SK-N-SH (cell line): ENCODE measurements around the gene DERL2. TPM values are rescaled to one million over a fixed set of nuclear protein-coding genes. Genes with fewer than 3 reads are reported as not detected.

Experiments used
- CTCF ChIA-PET: fragments of 300-600, 350-600 bp; formaldehyde crosslinking; extraction: SDS; loops from one replicate; lab custom pipeline; 2021; lab: Yijun Ruan, JAX
- POLR2A ChIA-PET: fragments of 350-600 bp; sonication (Branson Sonifier 250); formaldehyde crosslinking; extraction: SDS; loops from one replicate; lab custom pipeline; 2020; ENCODE audit warnings: antibody characterized with exemption, inconsistent platforms; lab: Yijun Ruan, JAX
- DNase-seq: peaks from one replicate; pipeline ENCODE4 v3.0.0; 2012
- H2AFZ ChIP-seq: fragments of 200-600 bp; sonication (generic); 2 replicates; pipeline ENCODE4 v1.8.1; 2016; ENCODE audit warnings: antibody characterized with exemption, mild to moderate bottlenecking, low read depth
- H3F3A ChIP-seq: fragments of 200-600 bp; sonication (generic); replicated peaks from 2 replicates; pipeline ENCODE3; 2016; ENCODE audit warnings: antibody characterized with exemption, mild to moderate bottlenecking; ENCODE audit not compliant: insufficient read depth
- H3K27ac ChIP-seq, 2 experiments: fragments of 200-500 bp in 1 of 2; fragments of 200-600 bp in 1 of 2; sonication (Bioruptor generic) in 1 of 2; sonication (generic), shearing (Covaris generic) in 1 of 2; 2 replicates each; pipeline versions ENCODE4 v1.5.1 to v1.6.1; 2014 to 2016; ENCODE audit warnings: low read depth in 2 of 2, inconsistent platforms in 1 of 2, low read length in 1 of 2, mild to moderate bottlenecking in 1 of 2, mixed read lengths in 1 of 2
- H3K27me3 ChIP-seq: fragments of 200-600 bp; sonication (generic), shearing (Covaris generic); 2 replicates; pipeline ENCODE4 v1.6.1; 2016; ENCODE audit warnings: mixed run types; ENCODE audit not compliant: insufficient read depth
- H3K36me3 ChIP-seq, 2 experiments: fragments of 200-500 bp in 1 of 2; fragments of 200-600 bp in 1 of 2; sonication (Bioruptor generic) in 1 of 2; sonication (generic) in 1 of 2; replicated peaks in 1 of 2; 2 replicates each; pipeline versions ENCODE3 to v1.5.1; 2014 to 2016; ENCODE audit warnings: low read length in 1 of 2, mild to moderate bottlenecking in 1 of 2; ENCODE audit not compliant: insufficient read depth in 2 of 2, control insufficient read depth in 1 of 2
- H3K4me1 ChIP-seq, 2 experiments: fragments of 200-500 bp in 1 of 2; fragments of 200-600 bp in 1 of 2; sonication (Bioruptor generic) in 1 of 2; sonication (generic), shearing (Covaris generic) in 1 of 2; 2 replicates each; pipeline versions ENCODE4 v1.5.1 to v1.6.1; 2014 to 2016; ENCODE audit warnings: low read depth in 1 of 2, low read length in 1 of 2, mixed run types in 1 of 2; ENCODE audit not compliant: insufficient read depth in 2 of 2, control insufficient read depth in 1 of 2
- H3K4me2 ChIP-seq: fragments of 200-600 bp; sonication (generic), shearing (Covaris generic); 2 replicates; pipeline ENCODE4 v1.6.1; 2017; ENCODE audit warnings: mixed run types
- H3K4me3 ChIP-seq, 2 experiments: fragments of 200-500 bp in 1 of 2; fragments of 200-600 bp in 1 of 2; sonication (Bioruptor generic) in 1 of 2; sonication (generic), shearing (Covaris generic) in 1 of 2; 2 replicates each; pipeline versions ENCODE4 v1.5.1 to v1.8.1; 2014 to 2016; ENCODE audit warnings: low read depth in 2 of 2, inconsistent platforms in 1 of 2, low read length in 1 of 2, mild to moderate bottlenecking in 1 of 2, mixed read lengths in 1 of 2, moderate library complexity in 1 of 2
- H3K79me2 ChIP-seq: fragments of 200-600 bp; sonication (generic); 2 replicates; pipeline ENCODE4 v1.8.1; 2017; ENCODE audit warnings: mild to moderate bottlenecking; ENCODE audit not compliant: insufficient read depth
- H3K9ac ChIP-seq: fragments of 200-600 bp; sonication (generic); 2 replicates; pipeline ENCODE4 v1.6.1; 2017; ENCODE audit warnings: mixed run types
- H3K9me2 ChIP-seq: fragments of 200-600 bp; sonication (generic); 2 replicates; pipeline ENCODE4 v1.6.1; 2017; ENCODE audit warnings: mixed run types
- H3K9me3 ChIP-seq: fragments of 200-600 bp; sonication (generic); 2 replicates; pipeline ENCODE4 v1.6.1; 2017; ENCODE audit warnings: mixed run types, mild to moderate bottlenecking, moderate library complexity
- H4K20me1 ChIP-seq: fragments of 200-600 bp; sonication (generic); 2 replicates; pipeline ENCODE4 v1.6.1; 2017; ENCODE audit warnings: mild to moderate bottlenecking, mixed run types; ENCODE audit not compliant: insufficient read depth
- CHD2 ChIP-seq: fragments of 150-350 bp; IDR thresholded peaks from 2 replicates; pipeline ENCODE4 v1.6.1; 2018; ENCODE audit warnings: low read length; ENCODE audit not compliant: partially characterized antibody
- ELF1 ChIP-seq: IDR thresholded peaks from 2 replicates; pipeline ENCODE4 v1.4.0; 2012
- EZH2phosphoT487 ChIP-seq: fragments of 200-600 bp; sonication (generic); IDR thresholded peaks from 2 replicates; pipeline ENCODE4 v1.6.1; 2017; ENCODE audit warnings: low read depth, mixed run types, mild to moderate bottlenecking, antibody characterized with exemption, moderate library complexity, borderline replicate concordance
- FOSL2 ChIP-seq: IDR thresholded peaks from 2 replicates; pipeline ENCODE4 v1.4.0; 2012; ENCODE audit warnings: low read depth, mild to moderate bottlenecking, moderate library complexity, borderline replicate concordance
- FOXJ3 ChIP-seq: sonication (generic); formaldehyde crosslinking; IDR thresholded peaks from 2 replicates; pipeline ENCODE4 v1.5.1; 2020; ENCODE audit warnings: mild to moderate bottlenecking, missing genetic modification reagents
- GABPA ChIP-seq: IDR thresholded peaks from 2 replicates; pipeline ENCODE4 v1.4.0; 2012; ENCODE audit warnings: low read depth, mild to moderate bottlenecking
- IRF3 ChIP-seq: fragments of 150-350 bp; IDR thresholded peaks from 2 replicates; pipeline ENCODE4 v1.6.1; 2016; ENCODE audit warnings: mild to moderate bottlenecking, low read depth, low read length
- JUND ChIP-seq: IDR thresholded peaks from 2 replicates; pipeline ENCODE4 v1.4.0; 2012
- MAX ChIP-seq: IDR thresholded peaks from 2 replicates; pipeline ENCODE4 v1.4.0; 2012; ENCODE audit warnings: low read depth
- MEF2A ChIP-seq: IDR thresholded peaks from 2 replicates; pipeline ENCODE4 v1.4.0; 2012; ENCODE audit warnings: low read depth, borderline replicate concordance
- PBX3 ChIP-seq: IDR thresholded peaks from 2 replicates; pipeline ENCODE4; 2012
- POLR2AphosphoS5 ChIP-seq: IDR thresholded peaks from 2 replicates; pipeline ENCODE4 v1.6.1; 2012; ENCODE audit warnings: low read depth, low read length
- RCOR1 ChIP-seq: fragments of 150-350 bp; IDR thresholded peaks from 2 replicates; pipeline ENCODE4 v1.6.1; 2017; ENCODE audit warnings: antibody characterized with exemption, low read length
- RXRA ChIP-seq: IDR thresholded peaks from 2 replicates; pipeline ENCODE4 v1.4.0; 2012; ENCODE audit warnings: low read depth, mild to moderate bottlenecking, borderline replicate concordance
- TAF1 ChIP-seq: IDR thresholded peaks from 2 replicates; pipeline ENCODE4 v1.6.1; 2012; ENCODE audit warnings: low read depth, mild to moderate bottlenecking, low read length, moderate library complexity, borderline replicate concordance
- TEAD4 ChIP-seq: IDR thresholded peaks from 2 replicates; pipeline ENCODE4 v1.4.0; 2012; ENCODE audit warnings: mild to moderate bottlenecking, borderline replicate concordance; ENCODE audit not compliant: insufficient read depth
- USF2 ChIP-seq: fragments of 150-350 bp; IDR thresholded peaks from 2 replicates; pipeline ENCODE4 v1.6.1; 2017; ENCODE audit warnings: antibody characterized with exemption, low read length, low read depth, borderline replicate concordance
- YY1 ChIP-seq: IDR thresholded peaks from 2 replicates; pipeline ENCODE4 v1.4.0; 2012; ENCODE audit warnings: low read depth, mild to moderate bottlenecking
- ZBTB33 ChIP-seq: IDR thresholded peaks from 2 replicates; pipeline ENCODE4 v1.4.0; 2012; ENCODE audit warnings: low read depth, borderline replicate concordance
- WGBS: methylation state at CpG from one replicate; pipeline ENCODE4 v1.1.6; 2017; ENCODE audit warnings: low lambda C conversion rate; 5-methylcytosine and 5-hydroxymethylcytosine counted together
- polyA plus RNA-seq, 3 experiments: library from polyadenylated mRNA; depleted of rRNA; stranded (reverse); fragments of >200 nt; gene quantifications; 2 replicates each; pipeline ENCODE4 v1.2.3, GENCODE V29; 2012

Gene DERL2
- polyA plus RNA-seq, 1 of the 3 experiments (the other 2 are of a cell fraction) = 42.5 TPM

GRCh38 chr17:5434984-5435383, 51.0 kb downstream of the DERL2 start:
- Histone ChIP-seq H3K4me3 (no peak overlapping the region), H3K27me3 (no peaks in the 10 kb centered on the region), H3K79me2 (peaks cover 44% of the 10 kb centered on the region), H4K20me1 (no peaks in the 10 kb centered on the region), H3K9me3 (no peaks in the 10 kb centered on the region), H3F3A (peaks cover 29% of the 10 kb centered on the region), H3K4me1 (peaks cover 0 to 21% of the 10 kb centered on the region in 2 experiments; a peak in 3 of 4 replicates), H3K9me2 (no peaks in the 10 kb centered on the region), H3K27ac (no peak overlapping the region), H3K36me3 (peaks cover 54 to 55% of the 10 kb centered on the region in 2 experiments), H2AFZ (no peak overlapping the region), H3K4me2 (no peak overlapping the region), H3K9ac (no peak overlapping the region)
- WGBS = 100% methylated on average over 2 of the region's 2 CpGs
- CTCF ChIA-PET = no interaction called here
- POLR2A ChIA-PET = no interaction called here
- TF ChIP-seq ZBTB33 = no peak
- TF ChIP-seq MEF2A = no peak
- no peak for TF ChIP-seq RXRA
- TF ChIP-seq EZH2phosphoT487 = no peak
- TF ChIP-seq IRF3 = no peak
- no peak for TF ChIP-seq USF2
- TF ChIP-seq YY1 = no peak
- TF ChIP-seq TEAD4 = no peak
- no peak for DNase-seq

GRCh38 chr17:5431949-5432556, 53.9 kb downstream of the DERL2 start:
- Histone ChIP-seq H3K9ac (no peak overlapping the region), H3K4me1 (peaks cover 0 to 7% of the 10 kb centered on the region in 2 experiments; a peak in 1 of 4 replicates), H3K4me3 (no peak overlapping the region), H3K79me2 (peaks cover 26% of the 10 kb centered on the region), H3K4me2 (no peak overlapping the region), H3K27ac (peak overlapping the region in 1 of 2 experiments; percentile 47; a peak in 2 of 4 replicates), H3K9me2 (no peaks in the 10 kb centered on the region), H3K27me3 (no peaks in the 10 kb centered on the region), H2AFZ (no peak overlapping the region), H3F3A (peaks cover 17% of the 10 kb centered on the region), H4K20me1 (no peaks in the 10 kb centered on the region), H3K9me3 (no peaks in the 10 kb centered on the region), H3K36me3 (peaks cover 67 to 74% of the 10 kb centered on the region in 2 experiments)
- WGBS = 94% methylated on average over 3 of the region's 3 CpGs
- POLR2A ChIA-PET = interaction anchor here (1.7 kb wide), 1 partner anchor 12 kb away, joined by 9 read pairs; the partner anchor contains the start of genes NUP88 and RPAIN
- no peak for DNase-seq
- CTCF ChIA-PET = no interaction called here
- no peak for TF ChIP-seq FOXJ3 (CRISPR knock-in tag)
- TF ChIP-seq RCOR1 = no peak
- TF ChIP-seq GABPA = no peak
- no peak; the same call in 1 of the 2 replicates for TF ChIP-seq POLR2AphosphoS5
- TF ChIP-seq CHD2 = no peak
- TF ChIP-seq TAF1 = no peak
- no peak for TF ChIP-seq ELF1
- no peak for TF ChIP-seq FOSL2
- no peak for TF ChIP-seq MEF2A
- TF ChIP-seq ZBTB33 = no peak
- no peak for TF ChIP-seq TEAD4
- no peak for TF ChIP-seq MAX
- TF ChIP-seq JUND = no peak
- no peak for TF ChIP-seq PBX3
